H9 (cell line): Measurements from ENCODE around the gene RRP1B. TPM values are rescaled to one million over a fixed set of nuclear protein-coding genes. Genes with fewer than 3 reads are reported as not detected.

Source experiments
- DNase-seq: peaks from one replicate; pipeline ENCODE4 v3.0.0-alpha.2; 2017
- H2AFZ ChIP-seq: one replicate; pipeline ENCODE4 v1.6.1; 2013; ENCODE audit warnings: mild to moderate bottlenecking, low read length, control low read depth, moderate library complexity
- H2AK5ac ChIP-seq: 2 replicates; pipeline ENCODE4 v1.6.1; 2013; ENCODE audit warnings: low read length, control low read depth, mixed read lengths; ENCODE audit not compliant: insufficient read length
- H2BK120ac ChIP-seq: one replicate; pipeline ENCODE4 v1.6.1; 2013; ENCODE audit warnings: low read depth, mild to moderate bottlenecking, low read length, control low read depth, inconsistent platforms; ENCODE audit not compliant: poor library complexity, severe bottlenecking
- H2BK12ac ChIP-seq: 2 replicates; pipeline ENCODE4 v1.6.1; 2013; ENCODE audit warnings: low read length, control low read depth, mixed read lengths, low read depth; ENCODE audit not compliant: insufficient read length
- H2BK15ac ChIP-seq: 2 replicates; pipeline ENCODE4 v1.6.1; 2013; ENCODE audit warnings: low read depth, low read length, control low read depth
- H2BK20ac ChIP-seq: one replicate; pipeline ENCODE4 v1.6.1; 2013; ENCODE audit warnings: low read depth, mild to moderate bottlenecking, low read length, control low read depth, inconsistent platforms; ENCODE audit not compliant: poor library complexity, severe bottlenecking
- H2BK5ac ChIP-seq: 2 replicates; pipeline ENCODE4 v1.6.1; 2013; ENCODE audit warnings: low read length, control low read depth, mixed read lengths; ENCODE audit not compliant: insufficient read length
- H3K14ac ChIP-seq: 2 replicates; pipeline ENCODE4 v1.6.1; 2013; ENCODE audit warnings: low read length, control low read depth; ENCODE audit not compliant: insufficient read depth
- H3K18ac ChIP-seq: 2 replicates; pipeline ENCODE4 v1.6.1; 2013; ENCODE audit warnings: low read depth, mild to moderate bottlenecking, mixed read lengths, low read length, control low read depth; ENCODE audit not compliant: insufficient read length
- H3K23ac ChIP-seq: 2 replicates; pipeline ENCODE4 v1.6.1; 2013; ENCODE audit warnings: low read length, control low read depth, mixed read lengths, low read depth; ENCODE audit not compliant: insufficient read length
- H3K23me2 ChIP-seq: 2 replicates; pipeline ENCODE4 v1.6.1; 2013; ENCODE audit warnings: low read depth, mild to moderate bottlenecking, mixed read lengths, low read length, control low read depth; ENCODE audit not compliant: insufficient read length, poor library complexity, severe bottlenecking
- H3K27ac ChIP-seq: 2 replicates; pipeline ENCODE4 v1.5.1; 2013; ENCODE audit warnings: low read length, control low read depth, mixed read lengths, low read depth; ENCODE audit not compliant: insufficient read length
- H3K27me3 ChIP-seq: 2 replicates; pipeline ENCODE4 v1.6.1; 2013; ENCODE audit warnings: low read length, control low read depth, inconsistent platforms; ENCODE audit not compliant: insufficient read depth
- H3K4ac ChIP-seq: 2 replicates; pipeline ENCODE4 v1.6.1; 2013; ENCODE audit warnings: low read depth, mild to moderate bottlenecking, control low read depth, inconsistent platforms, low read length, moderate library complexity
- H3K4me1 ChIP-seq: 2 replicates; pipeline ENCODE4 v1.6.1; 2013; ENCODE audit warnings: low read length, control low read depth, inconsistent platforms; ENCODE audit not compliant: insufficient read depth
- H3K4me2 ChIP-seq: 2 replicates; pipeline ENCODE4 v1.6.1; 2013; ENCODE audit warnings: low read length, control low read depth, mixed read lengths; ENCODE audit not compliant: insufficient read length, insufficient read depth
- H3K56ac ChIP-seq: 2 replicates; pipeline ENCODE4 v1.6.1; 2013; ENCODE audit warnings: low read depth, mild to moderate bottlenecking, mixed read lengths, low read length, control low read depth; ENCODE audit not compliant: insufficient read length
- H3K79me1 ChIP-seq: 2 replicates; pipeline ENCODE4 v1.6.1; 2013; ENCODE audit warnings: low read depth, mild to moderate bottlenecking, moderate library complexity, low read length, control low read depth, inconsistent platforms; ENCODE audit not compliant: insufficient read depth, poor library complexity, severe bottlenecking
- H3K79me2 ChIP-seq: 2 replicates; pipeline ENCODE4 v1.6.1; 2013; ENCODE audit warnings: low read length, control low read depth, inconsistent platforms; ENCODE audit not compliant: insufficient read depth
- H3K9ac ChIP-seq: 2 replicates; pipeline ENCODE4 v1.6.1; 2013; ENCODE audit warnings: low read length, control low read depth, mixed read lengths; ENCODE audit not compliant: insufficient read length; ENCODE audit errors: extremely low read depth
- H3K9me3 ChIP-seq: one replicate; pipeline ENCODE4 v1.6.1; 2013; ENCODE audit warnings: low read depth, low read length, inconsistent platforms; ENCODE audit not compliant: control insufficient read depth
- H3T11ph ChIP-seq: one replicate; pipeline ENCODE4 v1.6.1; 2013; ENCODE audit warnings: mild to moderate bottlenecking, low read length, control low read depth, inconsistent platforms
- H4K20me1 ChIP-seq: one replicate; pipeline ENCODE4 v1.6.1; 2013; ENCODE audit not compliant: control insufficient read depth, insufficient read length, insufficient read depth
- H4K5ac ChIP-seq: 2 replicates; pipeline ENCODE4 v1.6.1; 2013; ENCODE audit warnings: low read depth, mild to moderate bottlenecking, mixed read lengths, low read length, control low read depth; ENCODE audit not compliant: insufficient read length
- H4K8ac ChIP-seq: replicated peaks from 2 replicates; pipeline ENCODE4 v1.6.1; 2013; ENCODE audit warnings: low read length, control low read depth, mixed read lengths, low read depth; ENCODE audit not compliant: insufficient read length
- H4K91ac ChIP-seq: 2 replicates; pipeline ENCODE4 v1.6.1; 2013; ENCODE audit warnings: low read depth, mild to moderate bottlenecking, moderate library complexity, mixed read lengths, low read length, control low read depth; ENCODE audit not compliant: insufficient read length
- H3K27ac Mint-ChIP-seq, 3 experiments: 2 replicates in 2 of 3; 3 replicates in 1 of 3; pipeline ENCODE4 v1.8.0; 2020 to 2021; ENCODE audit warnings: mixed read lengths in 3 of 3, mild to moderate bottlenecking in 1 of 3, moderate library complexity in 1 of 3
- H3K27me3 Mint-ChIP-seq: 2 replicates; pipeline ENCODE4 v1.8.0; 2021; ENCODE audit warnings: low read depth, mild to moderate bottlenecking, moderate library complexity, mixed read lengths
- H3K36me3 Mint-ChIP-seq, 3 experiments: 2 replicates in 2 of 3; 3 replicates in 1 of 3; pipeline ENCODE4 v1.8.0; 2020 to 2021; ENCODE audit warnings: low read depth in 3 of 3, mixed read lengths in 3 of 3; ENCODE audit not compliant: insufficient read depth in 1 of 3
- H3K4me1 Mint-ChIP-seq, 2 experiments: 2 replicates each; pipeline ENCODE4 v1.8.0; 2020; ENCODE audit warnings: mixed read lengths in 2 of 2
- H3K4me3 Mint-ChIP-seq, 2 experiments: 2 replicates in 1 of 2; 3 replicates in 1 of 2; pipeline ENCODE4 v1.8.0; 2020 to 2021; ENCODE audit warnings: mild to moderate bottlenecking in 2 of 2, mixed read lengths in 2 of 2, moderate library complexity in 1 of 2
- H3K9me3 Mint-ChIP-seq, 2 experiments: 2 replicates in 1 of 2; 3 replicates in 1 of 2; pipeline ENCODE4 v1.8.0; 2020; ENCODE audit warnings: mild to moderate bottlenecking in 2 of 2, mixed read lengths in 2 of 2, moderate library complexity in 1 of 2
- WGBS: extraction: QIAGEN DNeasy Blood & Tissue Kit; methylation state at CpG from one replicate; pipeline ENCODE4 v1.1.7; 2013; ENCODE audit warnings: missing lambda C conversion rate, low lambda C conversion rate, mixed read lengths; ENCODE audit not compliant: insufficient read length; ENCODE audit errors: extremely low coverage; 5-methylcytosine and 5-hydroxymethylcytosine counted together
- total RNA-seq: library from RNA; stranded (reverse); gene quantifications from 2 replicates; pipeline ENCODE4 v1.2.1, GENCODE V29; 2021
- TF ChIP-seq, protein P1 (sequence below): fragments of 200-600 bp; sonication (generic); conservative IDR thresholded peaks from 3 replicates; pipeline ENCODE4 v1.8.0; 2021; ENCODE audit warnings: antibody characterized with exemption, mild to moderate bottlenecking

Gene RRP1B
- total RNA-seq, 1 experiment from 2014 or later: 96.6 TPM

DNA sequence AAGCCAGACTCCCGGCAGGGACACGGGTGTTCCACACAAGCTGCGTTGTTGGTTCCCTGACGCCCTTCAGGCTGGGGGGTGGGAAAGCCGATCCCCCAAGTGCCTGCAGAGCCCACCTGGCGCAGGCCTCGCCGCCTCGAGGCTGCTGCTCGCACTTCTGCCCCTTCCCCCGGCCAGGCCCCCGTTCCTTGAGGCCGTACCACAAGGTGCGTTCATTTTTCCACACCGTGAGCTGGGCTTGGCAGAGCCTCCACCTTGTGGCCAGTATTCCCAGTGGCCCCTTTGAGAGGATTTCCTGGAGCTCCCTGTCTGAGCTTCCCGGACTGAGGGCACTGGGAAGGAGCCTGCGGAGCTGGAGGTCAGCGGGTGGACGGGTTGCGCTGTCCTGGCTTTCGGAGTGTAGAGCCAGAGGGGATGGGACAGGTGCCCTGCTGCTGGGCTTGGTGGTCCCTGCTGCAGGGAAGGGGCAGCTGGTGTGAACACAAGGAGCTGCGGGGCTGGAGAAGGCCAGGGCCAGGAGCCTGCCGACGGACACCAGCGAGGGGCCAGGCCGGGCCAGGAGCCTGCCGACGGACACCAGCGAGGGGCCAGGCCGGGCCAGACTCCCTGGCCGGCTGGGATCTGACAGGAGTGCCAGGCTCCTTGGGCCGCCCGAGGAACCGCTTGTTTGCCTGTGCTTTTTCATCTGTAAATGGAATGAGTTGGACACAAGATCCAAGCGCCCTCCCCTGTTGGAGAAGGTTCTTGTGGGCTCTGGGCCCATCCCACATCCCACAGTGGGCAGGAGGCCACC, 78.0 kb downstream of the RRP1B start:
- H3K23me2 ChIP-seq: no peaks in the 10 kb centered on the region
- H2BK5ac ChIP-seq: no peak overlapping the region
- no peak overlapping the region for H3K18ac ChIP-seq
- no peak for DNase-seq
- H3K27ac ChIP-seq: no peak overlapping the region
- no peaks in the 10 kb centered on the region for H3K27me3 Mint-ChIP-seq
- H3K9me3 ChIP-seq: no peaks in the 10 kb centered on the region
- H3K4me1 Mint-ChIP-seq: peaks cover 20 to 25% of the 10 kb centered on the region in 2 experiments
- H3K4me2 ChIP-seq: no peak overlapping the region
- no CpG with 5 or more reads among the region's 35 CpGs for WGBS
- H3K27me3 ChIP-seq: no peaks in the 10 kb centered on the region
- no peak overlapping the region for H2BK20ac ChIP-seq
- H2BK15ac ChIP-seq: no peak overlapping the region
- no peak overlapping the region for H2BK120ac ChIP-seq
- H2BK12ac ChIP-seq: no peak overlapping the region
- H3K4me3 Mint-ChIP-seq: no peak overlapping the region
- no peak overlapping the region for H4K91ac ChIP-seq
- H3K36me3 Mint-ChIP-seq: peaks cover 0 to 14% (median 0%) of the 10 kb centered on the region in 3 experiments; a peak in 3 of 7 replicates
- H4K5ac ChIP-seq: no peak overlapping the region
- H4K8ac ChIP-seq: no peak overlapping the region
- H3K79me1 ChIP-seq: no peaks in the 10 kb centered on the region
- H2AFZ ChIP-seq: no peak overlapping the region
- H3K23ac ChIP-seq: no peak overlapping the region
- TF ChIP-seq, protein P1, sequence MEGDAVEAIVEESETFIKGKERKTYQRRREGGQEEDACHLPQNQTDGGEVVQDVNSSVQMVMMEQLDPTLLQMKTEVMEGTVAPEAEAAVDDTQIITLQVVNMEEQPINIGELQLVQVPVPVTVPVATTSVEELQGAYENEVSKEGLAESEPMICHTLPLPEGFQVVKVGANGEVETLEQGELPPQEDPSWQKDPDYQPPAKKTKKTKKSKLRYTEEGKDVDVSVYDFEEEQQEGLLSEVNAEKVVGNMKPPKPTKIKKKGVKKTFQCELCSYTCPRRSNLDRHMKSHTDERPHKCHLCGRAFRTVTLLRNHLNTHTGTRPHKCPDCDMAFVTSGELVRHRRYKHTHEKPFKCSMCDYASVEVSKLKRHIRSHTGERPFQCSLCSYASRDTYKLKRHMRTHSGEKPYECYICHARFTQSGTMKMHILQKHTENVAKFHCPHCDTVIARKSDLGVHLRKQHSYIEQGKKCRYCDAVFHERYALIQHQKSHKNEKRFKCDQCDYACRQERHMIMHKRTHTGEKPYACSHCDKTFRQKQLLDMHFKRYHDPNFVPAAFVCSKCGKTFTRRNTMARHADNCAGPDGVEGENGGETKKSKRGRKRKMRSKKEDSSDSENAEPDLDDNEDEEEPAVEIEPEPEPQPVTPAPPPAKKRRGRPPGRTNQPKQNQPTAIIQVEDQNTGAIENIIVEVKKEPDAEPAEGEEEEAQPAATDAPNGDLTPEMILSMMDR: no peak
- no peaks in the 10 kb centered on the region for H3K9me3 Mint-ChIP-seq
- no peak overlapping the region for H3K56ac ChIP-seq
- H4K20me1 ChIP-seq: no peaks in the 10 kb centered on the region
- H3K9ac ChIP-seq: no peak overlapping the region
- no peak overlapping the region for H2AK5ac ChIP-seq
- H3K4ac ChIP-seq: no peak overlapping the region
- no peak overlapping the region for H3K14ac ChIP-seq
- no peaks in the 10 kb centered on the region for H3K79me2 ChIP-seq
- no peak overlapping the region for H3K27ac Mint-ChIP-seq
- H3K4me1 ChIP-seq: no peaks in the 10 kb centered on the region
- no peak overlapping the region for H3T11ph ChIP-seq
